T-helper 2 cell (primary cell): ENCODE data around the gene HDAC10.

Experiments used
- DNase-seq, 5 experiments: peaks; one replicate each; pipeline versions ENCODE4 v3.0.0 to v3.0.0-alpha.2; 2012 to 2022

Gene HDAC10

DNA sequence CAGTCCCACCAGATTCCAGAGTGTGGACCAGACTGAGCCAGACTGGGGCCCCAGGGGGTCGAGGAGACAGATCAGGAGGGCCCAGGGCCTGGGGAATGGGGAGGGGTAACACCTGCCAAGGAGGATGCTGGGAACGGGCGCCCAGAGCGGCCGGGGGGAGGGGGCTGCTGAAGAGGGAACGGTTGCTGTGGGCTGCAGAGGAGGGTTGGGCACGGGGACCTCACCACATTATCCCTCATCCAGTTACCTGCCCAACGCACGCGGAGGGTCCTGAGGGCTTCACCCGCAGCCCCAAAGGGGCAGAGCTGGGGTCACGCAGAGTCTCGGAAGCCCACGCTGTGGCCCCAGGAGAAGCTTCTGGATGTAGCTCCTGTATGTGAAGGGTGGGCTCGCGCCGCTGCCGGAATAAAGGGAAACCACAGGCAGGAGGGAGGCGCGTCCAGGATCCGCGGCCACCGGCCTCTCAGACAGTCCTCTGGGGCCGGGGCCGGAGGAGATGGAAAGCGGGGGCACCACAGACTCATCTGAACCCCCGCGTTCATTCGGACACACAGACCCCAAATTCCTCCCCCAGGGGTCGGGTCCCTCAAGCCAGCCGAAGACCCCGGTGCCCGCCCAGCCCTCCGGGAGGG lies 51.1 kb downstream of the HDAC10 start:
- DNase-seq, result peak in 1 of 5 experiments; percentile 27

- no peak for DNase-seq
Measured at GRCh38 chr22:50199251-50199721, 51.8 kb downstream of the HDAC10 start.

DNA sequence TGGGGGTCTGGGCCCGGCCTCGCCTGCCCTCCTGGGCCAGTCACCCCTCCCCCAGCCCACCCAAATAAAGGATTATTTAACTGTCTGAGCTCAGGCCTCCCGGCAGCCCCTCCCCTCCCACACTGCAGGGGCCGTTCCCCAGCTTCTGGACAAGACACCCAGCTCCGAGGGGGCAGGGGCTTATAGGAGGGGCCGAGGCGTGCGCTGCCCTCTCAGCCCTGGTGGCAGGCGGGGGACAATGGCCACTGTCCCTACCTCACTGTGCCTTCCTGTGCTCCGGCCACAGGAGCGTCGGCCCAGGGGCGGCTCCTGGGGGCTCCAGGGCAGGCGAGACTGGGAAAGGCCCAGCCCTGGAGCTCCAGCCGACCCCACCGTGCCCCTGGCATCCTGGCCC lies 52.4 kb downstream of the HDAC10 start:
- no peak for DNase-seq

- DNase-seq, result no peak
Measured at GRCh38 chr22:50197856-50198623, 53.0 kb downstream of the HDAC10 start.

DNA sequence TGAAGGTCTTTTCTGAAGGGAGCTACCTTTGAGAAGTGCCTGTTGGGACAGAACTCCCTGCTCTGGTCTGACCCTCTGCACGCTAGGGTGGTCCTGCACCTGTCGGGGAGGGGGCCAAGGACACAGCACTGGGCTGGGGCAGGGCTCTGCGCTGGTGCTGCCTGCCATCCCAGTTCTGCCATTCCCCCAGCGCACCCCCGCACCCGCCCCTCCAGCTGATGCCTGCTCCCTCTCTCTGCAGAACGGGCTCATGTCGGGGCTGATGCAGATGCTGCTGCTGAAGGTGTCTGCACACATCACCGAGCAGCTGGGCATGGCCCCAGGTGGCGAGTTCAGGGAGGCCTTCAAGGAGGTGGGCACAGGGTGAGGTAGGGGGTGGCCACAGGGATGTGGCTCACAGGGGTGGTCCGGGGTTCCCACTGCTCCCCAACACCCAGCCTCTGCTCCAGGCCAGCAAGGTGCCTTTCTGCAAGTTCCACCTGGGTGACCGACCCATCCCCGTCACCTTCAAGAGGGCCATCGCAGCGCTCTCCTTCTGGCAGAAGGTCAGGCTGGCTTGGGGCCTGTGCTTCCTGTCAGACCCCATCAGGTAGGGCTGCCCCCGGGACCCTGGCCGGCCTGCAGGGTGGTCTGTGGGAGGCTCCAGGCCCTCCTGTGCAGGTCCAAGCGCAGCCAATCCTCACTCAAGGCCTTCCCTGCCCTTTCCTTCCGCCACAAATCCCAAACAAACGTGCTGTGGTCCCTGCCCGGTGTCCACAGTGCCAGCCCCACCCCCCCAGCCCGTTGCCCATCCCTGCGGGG lies 53.9 kb downstream of the HDAC10 start:
- DNase-seq, result no peak

DNA sequence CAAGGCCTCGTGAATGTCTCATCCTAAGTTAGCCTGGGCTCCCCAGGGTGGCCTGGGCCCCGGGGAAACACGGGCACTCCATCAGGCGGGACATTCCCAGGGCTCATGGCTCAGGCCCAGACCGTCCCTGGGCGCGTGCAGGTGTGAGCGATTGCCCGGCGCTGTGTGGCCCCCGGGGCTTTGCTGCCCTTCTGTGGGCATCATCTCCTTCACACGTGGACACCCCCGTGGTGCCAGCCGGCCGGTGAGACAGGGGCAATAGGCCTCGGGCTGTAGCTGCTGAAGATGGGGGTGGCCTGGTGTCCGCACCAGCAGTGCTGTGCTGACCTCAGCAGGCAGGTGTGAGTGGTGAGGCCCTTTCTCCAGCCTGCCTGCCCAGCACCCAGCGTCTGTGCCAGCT lies 54.8 kb downstream of the HDAC10 start:
- no peak for DNase-seq
